RWPE1 (cell line): ENCODE results near the gene SLC6A6.

Experiments used
- CTCF ChIA-PET: fragments of 350-600 bp; sonication (Branson Sonifier 250); formaldehyde crosslinking; extraction: SDS; loops from one replicate; lab custom pipeline; 2021; lab: Yijun Ruan, JAX
- POLR2A ChIA-PET: fragments of 400-600 bp; formaldehyde crosslinking; extraction: SDS; loops from one replicate; lab custom pipeline; 2020; ENCODE audit warnings: antibody characterized with exemption; ENCODE audit not compliant: low non-redundant PET; lab: Yijun Ruan, JAX
- DNase-seq: peaks from one replicate; pipeline ENCODE4 v3.0.0; 2012; ENCODE audit warnings: low spot score
- H3K27ac ChIP-seq: fragments of 450-650 bp; 2 replicates; pipeline ENCODE4 v1.5.1; 2017
- TF ChIP-seq, protein P1 (sequence below): fragments of 450-650 bp; conservative IDR thresholded peaks from 2 replicates; pipeline ENCODE4 v1.5.1; 2017; ENCODE audit warnings: low read depth, mild to moderate bottlenecking

The SLC6A6 gene

DNA sequence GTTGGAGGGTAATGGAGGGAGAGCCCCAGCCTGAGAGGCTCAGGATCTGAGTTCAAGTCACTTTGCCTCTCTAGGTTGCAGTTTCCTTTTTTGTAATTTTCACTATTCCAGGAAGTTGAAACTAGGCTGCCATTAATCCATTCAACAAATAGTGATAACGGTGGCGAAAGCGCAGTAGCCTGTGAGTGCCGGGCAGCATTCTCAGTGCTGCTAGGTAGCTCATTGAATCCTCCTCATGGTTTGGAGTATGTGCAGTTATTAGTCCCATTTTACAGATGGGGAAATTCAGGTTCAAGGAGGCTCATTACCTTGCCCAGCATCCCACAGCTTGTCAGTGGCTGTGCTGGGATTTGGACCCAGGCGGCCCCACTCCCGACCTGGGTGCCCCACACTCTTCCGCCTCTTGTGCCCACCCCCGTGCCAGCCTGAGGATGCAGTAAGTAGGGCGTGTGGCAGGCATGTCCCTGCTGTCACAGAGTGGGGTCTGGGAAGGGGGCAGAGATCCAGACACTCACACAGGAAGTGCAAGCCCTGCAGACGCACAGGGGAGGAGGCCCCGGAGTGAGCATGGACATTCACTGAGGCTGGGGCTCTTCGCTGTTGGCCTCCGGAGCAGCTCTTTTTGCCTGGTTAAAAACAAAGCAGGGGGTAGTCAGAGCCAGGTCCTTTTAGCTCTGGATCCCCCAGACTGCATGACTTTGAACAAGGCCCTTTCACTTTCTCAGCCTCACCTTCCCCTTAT, 58.8 kb downstream of the SLC6A6 start:
- ChIA-PET POLR2A (no interaction called here), CTCF (interaction anchor here (0.6 to 1.5 kb wide), 4 partner anchors 35 to 258 kb away, joined by 3 to 4 read pairs (median 4); no protein-coding TSS in a partner anchor)
- no peak for DNase-seq
- H3K27ac ChIP-seq: peak overlapping the region; percentile 48
- TF ChIP-seq, protein P1, sequence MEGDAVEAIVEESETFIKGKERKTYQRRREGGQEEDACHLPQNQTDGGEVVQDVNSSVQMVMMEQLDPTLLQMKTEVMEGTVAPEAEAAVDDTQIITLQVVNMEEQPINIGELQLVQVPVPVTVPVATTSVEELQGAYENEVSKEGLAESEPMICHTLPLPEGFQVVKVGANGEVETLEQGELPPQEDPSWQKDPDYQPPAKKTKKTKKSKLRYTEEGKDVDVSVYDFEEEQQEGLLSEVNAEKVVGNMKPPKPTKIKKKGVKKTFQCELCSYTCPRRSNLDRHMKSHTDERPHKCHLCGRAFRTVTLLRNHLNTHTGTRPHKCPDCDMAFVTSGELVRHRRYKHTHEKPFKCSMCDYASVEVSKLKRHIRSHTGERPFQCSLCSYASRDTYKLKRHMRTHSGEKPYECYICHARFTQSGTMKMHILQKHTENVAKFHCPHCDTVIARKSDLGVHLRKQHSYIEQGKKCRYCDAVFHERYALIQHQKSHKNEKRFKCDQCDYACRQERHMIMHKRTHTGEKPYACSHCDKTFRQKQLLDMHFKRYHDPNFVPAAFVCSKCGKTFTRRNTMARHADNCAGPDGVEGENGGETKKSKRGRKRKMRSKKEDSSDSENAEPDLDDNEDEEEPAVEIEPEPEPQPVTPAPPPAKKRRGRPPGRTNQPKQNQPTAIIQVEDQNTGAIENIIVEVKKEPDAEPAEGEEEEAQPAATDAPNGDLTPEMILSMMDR: no peak

GRCh38 chr3:14461748-14462324, 59.4 kb downstream of the SLC6A6 start:
- ChIA-PET POLR2A (no interaction called here), CTCF (interaction anchor here (0.6 to 2.0 kb wide), 7 partner anchors 16 to 258 kb away, joined by 3 to 7 read pairs (median 4); no protein-coding TSS in a partner anchor)
- peak overlapping the region; percentile 48 for H3K27ac ChIP-seq
- DNase-seq: peak; percentile 56
- TF ChIP-seq, protein P1: peak; percentile 48

GRCh38 chr3:14462738-14463137, 60.3 kb downstream of the SLC6A6 start:
- peak; percentile 25 for DNase-seq
- CTCF ChIA-PET: interaction anchor here (0.8 to 2.0 kb wide), 4 partner anchors 30 to 259 kb away, joined by 3 to 7 read pairs (median 5); no protein-coding TSS in a partner anchor
- H3K27ac ChIP-seq: no peak overlapping the region
- TF ChIP-seq, protein P1: no peak
- POLR2A ChIA-PET: no interaction called here

DNA sequence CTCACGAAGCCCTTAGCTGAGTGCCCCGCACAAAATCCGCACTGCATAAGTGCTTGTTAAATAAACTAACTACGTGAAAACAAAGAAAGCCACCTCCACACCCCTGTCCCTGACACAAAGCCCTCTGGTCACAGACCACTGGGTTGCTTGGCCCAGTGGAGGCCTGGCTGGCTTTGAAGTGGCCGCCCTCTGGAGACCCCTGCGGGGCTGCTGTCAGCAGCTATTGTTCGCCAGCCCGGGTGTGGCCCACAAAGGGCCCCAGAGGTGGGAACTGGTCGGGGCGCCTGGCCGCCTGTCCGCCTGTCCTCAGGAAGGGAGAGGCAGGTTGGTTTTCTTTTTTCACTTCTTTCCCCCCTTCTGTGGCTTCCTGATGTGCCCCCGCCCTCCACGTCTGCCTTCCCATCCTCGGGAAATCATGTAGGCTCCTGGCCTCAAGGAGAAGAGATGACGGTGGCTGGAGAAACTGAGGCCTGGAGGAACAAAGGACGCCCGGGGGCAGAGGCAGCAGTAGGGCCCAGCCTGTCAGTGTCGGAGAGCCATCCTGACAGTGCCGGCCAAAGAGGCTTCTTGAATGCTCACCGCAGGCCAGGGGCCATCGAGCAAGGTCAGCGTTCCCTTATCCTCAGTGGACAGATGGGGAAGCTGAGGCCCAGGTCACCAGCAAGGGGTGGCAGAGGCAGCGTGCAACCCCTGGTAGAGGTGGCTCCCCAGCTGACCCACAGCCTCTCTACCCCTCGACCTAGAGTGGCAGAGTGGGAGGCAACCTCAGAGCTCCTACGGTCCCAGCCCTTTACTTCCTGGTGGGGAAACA, 61.1 kb downstream of the SLC6A6 start:
- CTCF ChIA-PET: interaction anchor here (1.4 to 2.0 kb wide), 3 partner anchors 31 to 260 kb away, joined by 3 to 7 read pairs (median 7); no protein-coding TSS in a partner anchor
- POLR2A ChIA-PET: no interaction called here
- TF ChIP-seq, protein P1: no peak
- DNase-seq: no peak
- no peak overlapping the region for H3K27ac ChIP-seq

- H3K27ac ChIP-seq: no peak overlapping the region
- TF ChIP-seq, protein P1: no peak
- DNase-seq: no peak
- POLR2A ChIA-PET: no interaction called here
- CTCF ChIA-PET: no interaction called here
These were observed 61.7 kb downstream of the SLC6A6 start for GRCh38 chr3:14464141-14464465.

- DNase-seq: no peak
- no peak overlapping the region for H3K27ac ChIP-seq
- CTCF ChIA-PET: no interaction called here
- TF ChIP-seq, protein P1: no peak
- POLR2A ChIA-PET: no interaction called here
These were observed 62.1 kb downstream of the SLC6A6 start for GRCh38 chr3:14464521-14464920.
